K562 (cell line): ENCODE data around the gene FAM241B. TPM values are rescaled to one million over a fixed set of nuclear protein-coding genes. Genes with fewer than 3 reads are reported as not detected.

Experiments used
- ATAC-seq: fragments of 200-7000 bp; cut with Tn5 transposase; 3 replicates; pipeline ENCODE4 v1.9.1; 2020; ENCODE audit warnings: moderate library complexity
- BruUV-seq: library from RNA; stranded (reverse); fragments of 400-500 nt; replicated peaks from 2 replicates; lab custom pipeline; 2021; lab: Mats Ljungman, UMichigan
- CTCF ChIA-PET: fragments of 300-600 bp; formaldehyde crosslinking; extraction: SDS; loops from one replicate; lab custom pipeline; 2021; ENCODE audit warnings: low intra/inter-chr PET ratio; lab: Yijun Ruan, JAX
- POLR2A ChIA-PET: fragments of 300-600, 350-650 bp; sonication (Branson Sonifier 250); formaldehyde crosslinking; extraction: SDS; loops from one replicate; lab custom pipeline; 2021; ENCODE audit warnings: antibody characterized with exemption, inconsistent platforms; lab: Yijun Ruan, JAX
- DNase-seq, 4 experiments: peaks; one replicate each; pipeline versions ENCODE4 v3.0.0 to v3.0.0-alpha.2; 2011 to 2018; ENCODE audit warnings: low spot score in 3 of 4, mixed read lengths in 3 of 4; ENCODE audit errors: extremely low read depth in 1 of 4
- FAIRE-seq: peaks from 2 replicates; lab custom pipeline; 2011; peaks lifted over from hg19 to GRCh38; lab: Jason Lieb, UNC
- H2AFZ ChIP-seq: 2 replicates; pipeline ENCODE4 v1.6.0; 2011; ENCODE audit warnings: low read depth, low read length, control low read depth, inconsistent platforms
- H3K27ac ChIP-seq: fragments of 200-600 bp; 3 replicates; pipeline ENCODE4 v1.8.0; 2011; ENCODE audit warnings: low read depth, mild to moderate bottlenecking, control low read depth, inconsistent platforms, low read length, moderate library complexity, mixed read lengths; ENCODE audit errors: extremely low read depth
- H3K27me3 ChIP-seq, 2 experiments: fragments of 300-600 bp in 1 of 2; 2 replicates in 1 of 2; 3 replicates in 1 of 2; pipeline versions ENCODE4 v1.6.0 to v1.8.0; 2011; ENCODE audit warnings: inconsistent platforms in 2 of 2, low read length in 2 of 2, mild to moderate bottlenecking in 1 of 2, mixed read lengths in 1 of 2, moderate library complexity in 1 of 2; ENCODE audit not compliant: control insufficient read depth in 2 of 2, insufficient read depth in 2 of 2
- H3K36me3 ChIP-seq: fragments of 300-600 bp; 3 replicates; pipeline ENCODE4 v1.8.0; 2011; ENCODE audit warnings: mild to moderate bottlenecking, low read length, inconsistent platforms; ENCODE audit not compliant: control insufficient read depth, insufficient read depth
- H3K4me1 ChIP-seq, 2 experiments: fragments of 200-600 bp in 1 of 2; replicated peaks in 1 of 2; 2 replicates in 1 of 2; 3 replicates in 1 of 2; pipeline versions ENCODE4 v1.5.1 to v1.8.0; 2011; ENCODE audit warnings: inconsistent platforms in 2 of 2, low read length in 2 of 2, mild to moderate bottlenecking in 1 of 2, mixed read lengths in 1 of 2, moderate library complexity in 1 of 2; ENCODE audit not compliant: control insufficient read depth in 2 of 2, insufficient read depth in 2 of 2
- H3K4me2 ChIP-seq: 2 replicates; pipeline ENCODE4 v1.6.1; 2011; ENCODE audit warnings: low read length, control low read depth, inconsistent platforms, mixed read lengths; ENCODE audit not compliant: insufficient read depth
- H3K4me3 ChIP-seq: fragments of 200-600 bp; sonication (generic), shearing (Covaris generic); 2 replicates; pipeline ENCODE4 v1.5.1; 2016; ENCODE audit warnings: control low read depth, inconsistent platforms
- H3K79me2 ChIP-seq: fragments of 200-600 bp; 3 replicates; pipeline ENCODE4 v1.8.0; 2011; ENCODE audit warnings: low read length, inconsistent platforms; ENCODE audit not compliant: control insufficient read depth, insufficient read depth
- H3K9ac ChIP-seq, 2 experiments: 2 replicates each; pipeline versions ENCODE4 v1.6.0 to v1.6.1; 2011; ENCODE audit warnings: low read depth in 2 of 2, low read length in 2 of 2, control low read depth in 1 of 2, inconsistent platforms in 1 of 2, mild to moderate bottlenecking in 1 of 2, mixed read lengths in 1 of 2; ENCODE audit not compliant: insufficient read depth in 1 of 2
- H3K9me1 ChIP-seq: one replicate; pipeline ENCODE4 v1.6.0; 2011; ENCODE audit warnings: inconsistent platforms, mild to moderate bottlenecking, low read length, moderate library complexity; ENCODE audit not compliant: control insufficient read depth, insufficient read depth
- H3K9me3 ChIP-seq: replicated peaks from 2 replicates; pipeline ENCODE4 v1.5.1; 2011; ENCODE audit warnings: low read depth, low read length, inconsistent platforms; ENCODE audit not compliant: control insufficient read depth, insufficient read depth
- H4K20me1 ChIP-seq: replicated peaks from 2 replicates; pipeline ENCODE4 v1.6.1; 2011; ENCODE audit warnings: low read length, inconsistent platforms, mixed read lengths; ENCODE audit not compliant: control insufficient read depth, insufficient read depth
- HIVEP1 ChIP-seq: fragments of 250-450 bp; sonication (Bioruptor Pico); IDR thresholded peaks from 2 replicates; pipeline ENCODE4 v1.4.0; 2020; ENCODE audit warnings: mild to moderate bottlenecking
- SRSF7 ChIP-seq: fragments of 200-400 bp; formaldehyde crosslinking; optimal IDR thresholded peaks from 2 replicates; pipeline ENCODE3; 2017; ENCODE audit warnings: mild to moderate bottlenecking, low read depth, low read length
- STAT5A ChIP-seq: IDR thresholded peaks from 2 replicates; pipeline ENCODE4 v1.6.1; 2012; ENCODE audit warnings: low read length, inconsistent platforms, borderline replicate concordance
- ZBTB7A ChIP-seq: IDR thresholded peaks from 2 replicates; pipeline ENCODE4 v1.6.1; 2011; ENCODE audit warnings: low read depth, mild to moderate bottlenecking, low read length, moderate library complexity, borderline replicate concordance; ENCODE audit not compliant: control insufficient read depth
- ZNF146 ChIP-seq: IDR thresholded peaks from one replicate; pipeline ENCODE4 v1.6.1; 2018; ENCODE audit warnings: missing compliant biosample characterization; ENCODE audit not compliant: unreplicated experiment
- WGBS: fragments of 100-300 bp; shearing (Covaris generic); methylation state at CpG from one replicate; pipeline ENCODE4 v1.1.6; 2016; ENCODE audit warnings: low coverage, mixed read lengths; ENCODE audit not compliant: insufficient coverage; ENCODE audit errors: missing lambda C conversion rate; 5-methylcytosine and 5-hydroxymethylcytosine counted together
- in situ Hi-C: fragments of 300-500 bp; cut with MboI; formaldehyde crosslinking; loops from 4 replicates; pipeline ENCODE4 v1.15.0; 2018; ENCODE audit warnings: inconsistent platforms, mixed read lengths
- intact Hi-C: fragments of 100-400 bp; cut with micrococcal nuclease; formaldehyde crosslinking; loops from 2 replicates; pipeline ENCODE4 v1.14.2; 2022
- polyA plus RNA-seq, 8 experiments: library from polyadenylated mRNA; depleted of rRNA in 4 of 8; stranded (reverse) in 5 of 8; unstranded in 3 of 8; fragments of >200 nt; fragmentation: Nextera tagmentation in 2 of 8; fragmentation: Illumina TruSeq in 1 of 8; extraction: Ambion mirVana in 2 of 8; extraction: Trizol in 1 of 8; gene quantifications; 2 replicates each; pipeline versions ENCODE4 v1.2.1 to v1.2.3, GENCODE V29; 2011 to 2014; ENCODE audit warnings: inconsistent platforms in 1 of 8, missing spikeins in 1 of 8
- total RNA-seq, 7 experiments: library from RNA; depleted of rRNA in 6 of 7; stranded (reverse); fragments of >200 nt in 6 of 7; fragmentation: Illumina TruSeq in 2 of 7; extraction: Trizol in 2 of 7; gene quantifications; 2 replicates each; pipeline versions ENCODE4 v1.2.1 to v1.2.3, GENCODE V29; 2011 to 2021; ENCODE audit warnings: low replicate concordance in 1 of 7
- TF ChIP-seq, protein P1 (sequence below): fragments of 250-450 bp; sonication (Bioruptor Pico); IDR thresholded peaks from 2 replicates; pipeline ENCODE4 v1.5.0; 2021

FAM241B gene
- total and polyA plus RNA-seq, 9 of the 15 experiments (the other 6 are each of a cell fraction or from before 2014, with no cell fraction given), result 1.9 to 11.1 (median 3.0) TPM

DNA sequence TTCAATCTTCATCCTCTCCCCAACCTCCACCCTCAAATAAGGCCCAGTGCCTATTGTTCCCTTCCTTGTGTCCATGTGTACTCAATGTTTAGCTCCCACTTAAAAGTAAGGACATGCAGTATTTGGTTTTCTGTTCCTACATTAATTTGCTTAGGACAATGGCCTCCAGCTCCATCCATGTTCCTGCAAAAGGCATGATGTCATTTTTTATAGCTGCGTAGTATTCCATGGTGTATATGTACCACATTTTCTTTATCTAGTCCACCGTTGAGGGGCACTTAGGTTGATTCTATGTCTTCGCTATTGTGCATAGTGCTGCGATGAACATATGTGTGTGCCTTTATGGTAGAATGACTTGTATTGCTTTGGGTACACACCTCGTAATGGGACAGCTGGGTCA, 49.6 kb upstream of the FAM241B start:
- no TSS peak for BruUV-seq
- no peaks in the 10 kb centered on the region for H3K36me3 ChIP-seq
- WGBS, result under 1% methylated on average over 5 of the region's 5 CpGs
- no peaks in the 10 kb centered on the region for H3K79me2 ChIP-seq
- H3K27me3 ChIP-seq, result peaks cover 2 to 27% of the 10 kb centered on the region in 2 experiments; a peak in 2 of 5 replicates
- H3K4me3 ChIP-seq, result no peak overlapping the region
- no peaks in the 10 kb centered on the region for H3K9me3 ChIP-seq
- H3K9me1 ChIP-seq, result no peaks in the 10 kb centered on the region
- no peak for ATAC-seq
- in situ Hi-C loops, result no loop called here
- no peak for DNase-seq
- H4K20me1 ChIP-seq, result peaks cover 13% of the 10 kb centered on the region; the same call in 1 of the 2 replicates
- no peak for FAIRE-seq
- POLR2A ChIA-PET, result interaction anchor here (0.6 to 1.1 kb wide), 2 partner anchors 9 to 267 kb away, joined by 3 to 4 read pairs; no protein-coding TSS in a partner anchor
- CTCF ChIA-PET, result no interaction called here
- H3K4me2 ChIP-seq, result no peak overlapping the region
- H3K9ac ChIP-seq, result no peak overlapping the region
- no peak overlapping the region for H3K27ac ChIP-seq
- no peak overlapping the region for H2AFZ ChIP-seq
- no peaks in the 10 kb centered on the region; a peak in 1 of 5 replicates for H3K4me1 ChIP-seq
- intact Hi-C loops, result no loop called here
- TF ChIP-seq HIVEP1 (CRISPR knock-in tag), result no peak
- TF ChIP-seq STAT5A, result no peak
- peak; percentile 55 for TF ChIP-seq ZNF146 (CRISPR knock-in tag)

DNA sequence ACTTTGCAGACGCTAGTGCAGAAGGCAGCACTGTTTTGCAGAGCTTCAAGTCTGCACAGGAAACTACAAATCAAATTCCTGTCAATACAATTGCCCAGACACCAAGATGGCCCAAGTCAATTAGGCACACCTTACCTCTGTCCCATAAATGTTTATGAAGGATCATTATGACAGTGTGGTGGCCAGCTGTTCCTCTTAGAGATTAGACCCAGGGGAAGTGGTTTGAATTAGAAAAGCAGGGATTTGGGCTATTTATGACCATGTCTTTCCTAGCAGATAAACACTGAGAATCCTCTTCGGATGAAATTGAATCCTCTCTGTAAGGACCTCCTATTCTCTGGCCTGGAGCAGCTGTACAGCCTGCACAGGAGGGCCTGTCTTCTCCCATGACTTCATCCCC, 46.9 kb upstream of the FAM241B start:
- ATAC-seq (no peak), DNase-seq (no peak), FAIRE-seq (no peak)
- CTCF ChIA-PET, result no interaction called here
- Histone ChIP-seq H3K9me1 (no peaks in the 10 kb centered on the region), H3K9me3 (no peaks in the 10 kb centered on the region), H3K4me2 (no peak overlapping the region), H3K27ac (no peak overlapping the region), H3K9ac (no peak overlapping the region), H3K4me3 (no peak overlapping the region), H2AFZ (no peak overlapping the region), H3K27me3 (peaks cover 2 to 16% of the 10 kb centered on the region in 2 experiments; a peak in 3 of 5 replicates), H3K4me1 (no peaks in the 10 kb centered on the region; a peak in 1 of 5 replicates), H3K79me2 (no peaks in the 10 kb centered on the region), H4K20me1 (no peaks in the 10 kb centered on the region), H3K36me3 (no peaks in the 10 kb centered on the region)
- intact Hi-C loops, result no loop called here
- in situ Hi-C loops, result no loop called here
- WGBS, result 0% methylated on average over 2 of the region's 2 CpGs
- no TSS peak for BruUV-seq
- POLR2A ChIA-PET, result no interaction called here
- TF ChIP-seq ZBTB7A (no peak), SRSF7 (no peak)
- TF ChIP-seq, protein P1, sequence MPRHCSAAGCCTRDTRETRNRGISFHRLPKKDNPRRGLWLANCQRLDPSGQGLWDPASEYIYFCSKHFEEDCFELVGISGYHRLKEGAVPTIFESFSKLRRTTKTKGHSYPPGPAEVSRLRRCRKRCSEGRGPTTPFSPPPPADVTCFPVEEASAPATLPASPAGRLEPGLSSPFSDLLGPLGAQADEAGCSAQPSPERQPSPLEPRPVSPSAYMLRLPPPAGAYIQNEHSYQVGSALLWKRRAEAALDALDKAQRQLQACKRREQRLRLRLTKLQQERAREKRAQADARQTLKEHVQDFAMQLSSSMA (CRISPR knock-in tag), result no peak
